ENCODE results near the gene VPS4B. TPM values are rescaled to one million over a fixed set of nuclear protein-coding genes. Genes with fewer than 3 reads are reported as not detected.

The VPS4B gene
- total RNA-seq, 3 donors from 2014 or later, result 83.8 to 167 (median 116) TPM

DNA sequence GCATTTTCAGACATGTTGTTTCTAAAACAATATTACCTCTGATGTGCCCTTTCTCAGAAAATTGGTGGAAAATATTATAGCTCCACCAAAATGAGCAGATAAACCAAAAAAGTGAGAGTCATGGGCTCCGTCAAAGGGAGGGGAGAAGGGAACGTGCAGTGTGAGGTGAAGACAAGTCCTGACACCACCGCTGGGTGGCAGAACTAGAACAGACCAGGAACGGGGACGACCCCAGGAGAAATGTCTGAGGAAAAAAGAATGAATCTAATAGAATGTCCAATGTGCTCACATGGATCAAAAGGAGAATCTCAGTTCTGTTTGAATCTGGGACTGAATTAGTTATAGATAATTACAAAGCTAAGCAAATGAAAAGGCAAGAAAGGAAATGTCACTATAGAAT lies 80.1 kb downstream of the VPS4B start:
- Histone ChIP-seq H3K4me3 (no peak overlapping the region), H3K36me3 (ENCODE audit: low read depth) (no peaks in the 10 kb centered on the region), H3K9me3 (no peaks in the 10 kb centered on the region), H3K4me1 (ENCODE audit: low read depth) (no peaks in the 10 kb centered on the region)
- TF ChIP-seq, protein P1, sequence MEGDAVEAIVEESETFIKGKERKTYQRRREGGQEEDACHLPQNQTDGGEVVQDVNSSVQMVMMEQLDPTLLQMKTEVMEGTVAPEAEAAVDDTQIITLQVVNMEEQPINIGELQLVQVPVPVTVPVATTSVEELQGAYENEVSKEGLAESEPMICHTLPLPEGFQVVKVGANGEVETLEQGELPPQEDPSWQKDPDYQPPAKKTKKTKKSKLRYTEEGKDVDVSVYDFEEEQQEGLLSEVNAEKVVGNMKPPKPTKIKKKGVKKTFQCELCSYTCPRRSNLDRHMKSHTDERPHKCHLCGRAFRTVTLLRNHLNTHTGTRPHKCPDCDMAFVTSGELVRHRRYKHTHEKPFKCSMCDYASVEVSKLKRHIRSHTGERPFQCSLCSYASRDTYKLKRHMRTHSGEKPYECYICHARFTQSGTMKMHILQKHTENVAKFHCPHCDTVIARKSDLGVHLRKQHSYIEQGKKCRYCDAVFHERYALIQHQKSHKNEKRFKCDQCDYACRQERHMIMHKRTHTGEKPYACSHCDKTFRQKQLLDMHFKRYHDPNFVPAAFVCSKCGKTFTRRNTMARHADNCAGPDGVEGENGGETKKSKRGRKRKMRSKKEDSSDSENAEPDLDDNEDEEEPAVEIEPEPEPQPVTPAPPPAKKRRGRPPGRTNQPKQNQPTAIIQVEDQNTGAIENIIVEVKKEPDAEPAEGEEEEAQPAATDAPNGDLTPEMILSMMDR (IDR thresholded peaks at IDR 0.05), result no peak
- no peak for ATAC-seq
- DNase-seq, result no peak
- intact Hi-C loops (cut with DNase I, micrococcal nuclease), result no loop called here

DNA sequence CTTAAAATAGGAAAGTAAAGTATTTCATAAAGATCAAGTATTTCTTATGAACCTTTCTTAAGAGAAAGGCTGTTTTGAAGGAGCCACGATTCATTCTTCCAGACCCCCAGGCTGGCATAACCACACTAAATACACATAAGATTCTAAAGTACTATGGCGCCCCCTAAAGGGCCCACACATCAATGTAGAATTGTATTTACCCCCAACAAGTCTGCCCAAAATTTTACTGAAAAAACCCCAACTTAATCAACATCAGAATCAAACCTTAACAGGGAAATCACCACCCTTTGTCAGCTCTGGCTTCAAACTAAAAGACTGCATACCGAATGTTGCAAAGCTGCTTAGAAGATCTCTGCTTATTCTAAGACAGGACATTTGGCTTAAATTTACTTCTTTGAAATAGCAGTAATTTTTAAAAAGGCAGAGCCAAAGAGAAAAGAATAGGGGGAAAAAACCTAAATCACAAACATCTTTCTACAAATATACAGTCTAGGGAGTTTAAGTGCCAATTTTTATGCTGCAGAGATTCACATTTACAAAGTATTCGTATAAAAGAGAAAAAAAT lies 82.3 kb downstream of the VPS4B start:
- ATAC-seq (no peak), DNase-seq (peak in 1 of 3 donors; percentile 59)
- intact Hi-C loops (cut with DNase I, micrococcal nuclease), result no loop called here
- Histone ChIP-seq H3K9me3 (no peaks in the 10 kb centered on the region), H3K4me1 (ENCODE audit: low read depth) (no peaks in the 10 kb centered on the region), H3K4me3 (no peak overlapping the region), H3K36me3 (ENCODE audit: low read depth) (peaks cover under 1% of the 10 kb centered on the region)
- TF ChIP-seq, protein P1 (IDR thresholded peaks at IDR 0.05), result peak; percentile 46

Other genes starting within 250 kb of the VPS4B start
- gene BCL2, start 102.7 kb downstream of the VPS4B start, total RNA-seq, result 10 to 100 TPM; 17.7 to 25.7 (median 20.5) TPM
- 10 to 100 TPM; 33.6 to 79.4 (median 51.4) TPM for gene KDSR, start 55.3 kb downstream of the VPS4B start, total RNA-seq
- 1 to 10 TPM in 2 of 3 donors, under 1 TPM in 1; 0.63 to 2.6 (median 2.3) TPM for gene SERPINB5, start 54.5 kb upstream of the VPS4B start, total RNA-seq
- gene SERPINB12, start 119.9 kb upstream of the VPS4B start, total RNA-seq, result not detected
- not detected for gene SERPINB13, start 164.9 kb upstream of the VPS4B start, total RNA-seq
- gene SERPINB4, start 221.8 kb upstream of the VPS4B start, total RNA-seq, result not detected
- gene SERPINB3, start 239.4 kb upstream of the VPS4B start, total RNA-seq, result not detected